H1 (cell line): ENCODE measurements around the gene PRIMPOL. TPM values are rescaled to one million over a fixed set of nuclear protein-coding genes. Genes with fewer than 3 reads are reported as not detected.

ENCODE experiments used
- MAX ChIP-seq: IDR thresholded peaks from 2 replicates; pipeline ENCODE4 v1.6.1; 2012; ENCODE audit warnings: inconsistent platforms
- RAD21 ChIP-seq, 2 experiments: IDR thresholded peaks in 1 of 2; conservative IDR thresholded peaks in 1 of 2; 2 replicates each; pipeline ENCODE4 v1.6.1; 2011; ENCODE audit warnings: low read depth in 2 of 2, low read length in 2 of 2, improper control_type of control experiment in 1 of 2, inconsistent platforms in 1 of 2, mild to moderate bottlenecking in 1 of 2, moderate library complexity in 1 of 2
- RXRA ChIP-seq: IDR thresholded peaks from 2 replicates; pipeline ENCODE4 v1.6.1; 2011; ENCODE audit warnings: low read depth, mild to moderate bottlenecking, low read length, moderate library complexity; ENCODE audit not compliant: insufficient read depth
- TAF1 ChIP-seq: IDR thresholded peaks from 2 replicates; pipeline ENCODE4 v1.6.1; 2011; ENCODE audit warnings: mild to moderate bottlenecking, low read depth, low read length
- polyA plus RNA-seq, 7 experiments: library from polyadenylated mRNA; depleted of rRNA in 3 of 7; stranded (reverse) in 5 of 7; unstranded in 2 of 7; fragments of >200 nt in 5 of 7; fragments of 200-250 nt in 2 of 7; gene quantifications; 1 replicate in 5 of 7; 2 replicates in 1 of 7; 4 replicates in 1 of 7; pipeline versions ENCODE4 v1.2.1 to v1.2.3, GENCODE V29; 2011 to 2013; ENCODE audit warnings: missing spikeins in 2 of 7, mixed read lengths in 2 of 7
- total RNA-seq: library from RNA; stranded (reverse); fragmentation: NEBNext Ultra II Directional; extraction: Animal tissue kit (Norgen Biotek cat#: 25700); gene quantifications from 2 replicates; pipeline ENCODE4 v1.2.1, GENCODE V29; 2021
- TF ChIP-seq, protein P1 (sequence below): IDR thresholded peaks from 2 replicates; pipeline ENCODE4 v1.6.1; 2011; ENCODE audit warnings: low read depth, mild to moderate bottlenecking, low read length; ENCODE audit not compliant: insufficient read depth

PRIMPOL gene
- total and polyA plus RNA-seq, 2 of the 8 experiments (the other 6 are each of a cell fraction or from before 2014, with no cell fraction given): 4.4 to 6.7 TPM

GRCh38 chr4:184688005-184688404 lies 38.5 kb downstream of the PRIMPOL start (continued):
- TF ChIP-seq MAX (no peak), RAD21 (IDR thresholded peaks at IDR 0.05 in 1 of 2, conservative IDR thresholded peaks at IDR 0.05 in 1 of 2; ENCODE audit: low read depth in 2 of 2, low read length in 2 of 2) (no peak), TAF1 (no peak), RXRA (no peak)
- TF ChIP-seq, protein P1, sequence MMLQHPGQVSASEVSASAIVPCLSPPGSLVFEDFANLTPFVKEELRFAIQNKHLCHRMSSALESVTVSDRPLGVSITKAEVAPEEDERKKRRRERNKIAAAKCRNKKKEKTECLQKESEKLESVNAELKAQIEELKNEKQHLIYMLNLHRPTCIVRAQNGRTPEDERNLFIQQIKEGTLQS: no peak
- TF ChIP-seq, all 59 proteins: peak for 0
